Liver (tissue), 9 donors: Measurements from ENCODE around the gene ROPN1B. TPM values are rescaled to one million over a fixed set of nuclear protein-coding genes. Genes with fewer than 3 reads are reported as not detected.
A peak's percentile ranks its signal among the peaks of the same experiment; 100 is the strongest.

ENCODE experiments used
- DNase-seq: peaks from one replicate; pipeline ENCODE4 v3.0.0-alpha.2; 2017; ENCODE audit warnings: low spot score
- H3K27ac ChIP-seq, 2 donors: one replicate each; pipeline ENCODE4 v1.7.0; 2013; ENCODE audit warnings: inconsistent platforms in 2 of 2, low read length in 2 of 2, control low read depth in 1 of 2, low read depth in 1 of 2, mild to moderate bottlenecking in 1 of 2
- H3K27me3 ChIP-seq, 4 donors: one replicate each; pipeline versions ENCODE4 v1.6.1 to v1.7.0; 2013; ENCODE audit warnings: low read length in 3 of 4, inconsistent platforms in 1 of 4, mild to moderate bottlenecking in 1 of 4, moderate library complexity in 1 of 4; ENCODE audit not compliant: control insufficient read depth in 4 of 4, insufficient read depth in 4 of 4
- H3K36me3 ChIP-seq, 4 donors: one replicate each; pipeline versions ENCODE4 v1.6.1 to v1.7.0; 2013; ENCODE audit warnings: low read length in 3 of 4, mild to moderate bottlenecking in 3 of 4, low read depth in 1 of 4, moderate library complexity in 1 of 4; ENCODE audit not compliant: control insufficient read depth in 4 of 4, insufficient read depth in 3 of 4
- H3K4me1 ChIP-seq, 4 donors: one replicate each; pipeline versions ENCODE4 v1.6.1 to v1.7.0; 2013; ENCODE audit warnings: low read length in 3 of 4, mild to moderate bottlenecking in 3 of 4, moderate library complexity in 1 of 4; ENCODE audit not compliant: control insufficient read depth in 4 of 4, insufficient read depth in 4 of 4
- H3K4me3 ChIP-seq, 3 donors: one replicate each; pipeline versions ENCODE4 v1.6.1 to v1.7.0; 2013; ENCODE audit warnings: low read length in 3 of 3, control low read depth in 1 of 3, low read depth in 1 of 3, mild to moderate bottlenecking in 1 of 3
- H3K9ac ChIP-seq, 2 donors: one replicate each; pipeline ENCODE4 v1.7.0; 2013; ENCODE audit warnings: low read length in 2 of 2, mild to moderate bottlenecking in 2 of 2, moderate library complexity in 2 of 2, control low read depth in 1 of 2, low read depth in 1 of 2
- H3K9me3 ChIP-seq, 4 donors: one replicate each; pipeline versions ENCODE4 v1.6.1 to v1.7.0; 2013; ENCODE audit warnings: low read length in 3 of 4; ENCODE audit not compliant: control insufficient read depth in 4 of 4
- ATF3 ChIP-seq: IDR thresholded peaks from 2 replicates; pipeline ENCODE4 v1.6.1; 2016; ENCODE audit warnings: antibody characterized with exemption
- CTCF ChIP-seq: fragments of 150-350 bp; IDR thresholded peaks from 2 replicates; pipeline ENCODE4 v1.5.1; 2017; ENCODE audit warnings: improper control_type of control experiment, low read depth, low read length; ENCODE audit not compliant: missing input control
- EGR1 ChIP-seq, 2 donors: IDR thresholded peaks; 2 replicates each; pipeline ENCODE4 v1.6.1; 2016 to 2018; ENCODE audit warnings: antibody characterized with exemption in 2 of 2, low read depth in 2 of 2
- FOXA1 ChIP-seq: IDR thresholded peaks from 2 replicates; pipeline ENCODE4 v1.6.1; 2016; ENCODE audit warnings: antibody characterized with exemption
- FOXA2 ChIP-seq: IDR thresholded peaks from 2 replicates; pipeline ENCODE4 v1.6.1; 2016; ENCODE audit warnings: antibody characterized with exemption
- GABPA ChIP-seq, 2 donors: IDR thresholded peaks in 1 of 2; conservative IDR thresholded peaks in 1 of 2; 2 replicates each; pipeline ENCODE4 v1.6.1; 2016; ENCODE audit warnings: antibody characterized with exemption in 2 of 2, mild to moderate bottlenecking in 1 of 2, moderate library complexity in 1 of 2
- HNF4A ChIP-seq, 2 donors: conservative IDR thresholded peaks; 2 replicates each; pipeline ENCODE4 v1.6.1; 2016; ENCODE audit warnings: antibody characterized with exemption in 2 of 2, mild to moderate bottlenecking in 2 of 2
- HNF4G ChIP-seq: IDR thresholded peaks from 2 replicates; pipeline ENCODE4 v1.6.1; 2016; ENCODE audit warnings: antibody characterized with exemption
- JUND ChIP-seq, 2 donors: IDR thresholded peaks; 2 replicates each; pipeline ENCODE4 v1.6.1; 2016; ENCODE audit warnings: antibody characterized with exemption in 2 of 2
- MAX ChIP-seq: IDR thresholded peaks from 2 replicates; pipeline ENCODE4 v1.6.1; 2016; ENCODE audit warnings: antibody characterized with exemption
- NR2F2 ChIP-seq: IDR thresholded peaks from 2 replicates; pipeline ENCODE4 v1.6.1; 2016; ENCODE audit warnings: antibody characterized with exemption
- RAD21 ChIP-seq, 2 donors: IDR thresholded peaks; 2 replicates each; pipeline ENCODE4 v1.6.1; 2016; ENCODE audit warnings: antibody characterized with exemption in 2 of 2, mild to moderate bottlenecking in 2 of 2
- REST ChIP-seq: IDR thresholded peaks from 2 replicates; pipeline ENCODE4 v1.6.1; 2016; ENCODE audit warnings: antibody characterized with exemption, mild to moderate bottlenecking
- RXRA ChIP-seq, 2 donors: IDR thresholded peaks; 2 replicates each; pipeline ENCODE4 v1.6.1; 2017 to 2018; ENCODE audit warnings: antibody characterized with exemption in 2 of 2, mild to moderate bottlenecking in 1 of 2
- SP1 ChIP-seq: IDR thresholded peaks from 2 replicates; pipeline ENCODE4 v1.6.1; 2018; ENCODE audit warnings: antibody characterized with exemption, mild to moderate bottlenecking
- TAF1 ChIP-seq: conservative IDR thresholded peaks from 2 replicates; pipeline ENCODE4 v1.6.1; 2016; ENCODE audit warnings: antibody characterized with exemption, mild to moderate bottlenecking
- YY1 ChIP-seq: IDR thresholded peaks from 2 replicates; pipeline ENCODE4 v1.6.1; 2016; ENCODE audit warnings: antibody characterized with exemption, mild to moderate bottlenecking
- ZBTB33 ChIP-seq: IDR thresholded peaks from 2 replicates; pipeline ENCODE4 v1.6.1; 2016; ENCODE audit warnings: antibody characterized with exemption
- WGBS: extraction: QIAGEN DNeasy Blood & Tissue Kit; methylation state at CpG from one replicate; pipeline ENCODE4 v1.1.7; 2013; 5-methylcytosine and 5-hydroxymethylcytosine counted together
- polyA plus RNA-seq, 2 donors: library from polyadenylated mRNA; stranded (reverse) in 1 of 2; unstranded in 1 of 2; fragments of 200-250 nt in 1 of 2; fragments of >200 nt in 1 of 2; fragmentation: Nextera tagmentation in 1 of 2; extraction: Ambion mirVana in 1 of 2; gene quantifications; one replicate each; pipeline versions ENCODE4 v1.2.1 to v1.2.3, GENCODE V29; 2013 to 2015
- total RNA-seq, 2 donors: library from RNA; depleted of rRNA; stranded (reverse); fragments of >200 nt; gene quantifications; one replicate each; pipeline ENCODE4 v1.2.3, GENCODE V29; 2014
- donor health status: healthy.
- donor health status: healthy.
- donor health status: healthy.
- donor health status: healthy.
- donor health status: healthy.

ROPN1B gene
- total and polyA plus RNA-seq, 4 donors, result 0.69 to 0.84 (median 0.72) TPM; not detected in 1

- no peaks in the 10 kb centered on the region for H3K9me3 ChIP-seq
- H3K36me3 ChIP-seq, result peaks cover 0 to 6% (median 0%) of the 10 kb centered on the region in 4 donors
- no peak overlapping the region for H3K4me3 ChIP-seq
- no peak overlapping the region for H3K9ac ChIP-seq
- TF ChIP-seq TAF1 (no peak), RAD21 (IDR thresholded peaks at IDR 0.05) (no peak), ATF3 (no peak), FOXA1 (no peak), CTCF (no peak)
- 95% methylated on average over 7 of the region's 7 CpGs for WGBS
- H3K27ac ChIP-seq, result no peak overlapping the region
- H3K27me3 ChIP-seq, result no peaks in the 10 kb centered on the region
- H3K4me1 ChIP-seq, result no peaks in the 10 kb centered on the region
- DNase-seq, result no peak
These were observed 50.0 kb downstream of the ROPN1B start for GRCh38 chr3:126018995-126019394.

GRCh38 chr3:126019683-126020082 is 50.7 kb downstream of the ROPN1B start:
- TF ChIP-seq RXRA (IDR thresholded peaks at IDR 0.05) (no peak), TAF1 (no peak), REST (no peak), ZBTB33 (no peak), RAD21 (IDR thresholded peaks at IDR 0.05) (no peak), CTCF (no peak), YY1 (no peak), HNF4A (conservative IDR thresholded peaks at IDR 0.05) (no peak), GABPA (IDR thresholded peaks at IDR 0.05 in 1 of 2, conservative IDR thresholded peaks at IDR 0.05 in 1 of 2) (no peak), FOXA1 (no peak), EGR1 (IDR thresholded peaks at IDR 0.05; ENCODE audit: low read depth in 2 of 2) (no peak), NR2F2 (no peak), SP1 (no peak), JUND (IDR thresholded peaks at IDR 0.05) (no peak), ATF3 (no peak), MAX (no peak), HNF4G (no peak), FOXA2 (no peak)
- 98% methylated on average over 5 of the region's 5 CpGs for WGBS
- Histone ChIP-seq H3K27me3 (no peaks in the 10 kb centered on the region), H3K4me1 (no peaks in the 10 kb centered on the region), H3K36me3 (peaks cover 0 to 3% (median 0%) of the 10 kb centered on the region in 4 donors), H3K9ac (no peak overlapping the region), H3K4me3 (no peak overlapping the region), H3K27ac (no peak overlapping the region), H3K9me3 (no peaks in the 10 kb centered on the region)
- peak; percentile 22 for DNase-seq
